K562 treated with DMSO at 1 percent for 24 hours (cell line): Measurements from ENCODE around the gene ADAM30. TPM values are rescaled to one million over a fixed set of nuclear protein-coding genes. Genes with fewer than 3 reads are reported as not detected.

Experiments
- total RNA-seq: library from RNA; unstranded; fragments of 300-600 nt; gene quantifications from 2 replicates; pipeline ENCODE4 v1.2.3, GENCODE V29; 2022; ENCODE audit warnings: low read depth; ENCODE audit not compliant: insufficient read depth

ADAM30 gene
- total RNA-seq: not detected in 2 replicates

DNA sequence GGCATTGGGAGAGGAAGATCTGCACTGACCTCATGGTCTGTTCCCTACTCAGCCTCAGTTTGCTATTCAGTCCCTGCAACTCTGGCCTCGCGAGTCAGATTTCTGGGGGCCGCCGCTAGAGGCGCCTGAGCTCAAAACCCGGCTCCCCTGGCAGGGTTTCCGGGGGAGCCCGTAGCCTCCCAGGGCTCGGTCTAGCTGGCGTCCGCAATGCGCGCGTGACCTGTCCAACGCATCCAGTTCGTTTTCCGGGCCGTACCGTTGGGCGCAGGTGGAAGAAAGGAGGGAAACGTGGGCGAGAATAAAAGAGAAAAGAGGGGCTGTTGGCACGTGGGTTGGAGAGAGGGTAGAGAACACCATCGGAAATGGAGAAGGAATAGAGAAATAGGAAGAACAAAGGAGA is at the start of gene ADAM30:
Gene ADAM30, minus strand, starts transcription at position 213 of the 400 bp plus-strand sequence. Its CDS starts 179 bp downstream, at position 34.

Other genes starting within 250 kb of the ADAM30 start
- gene ZNF697, start 248.2 kb downstream of the ADAM30 start, total RNA-seq: 8.6 and 9.2 TPM in 2 replicates
- 1,163 and 1,214 TPM in 2 replicates for gene PHGDH, start 184.6 kb downstream of the ADAM30 start, total RNA-seq
- gene HMGCS2, start 127.6 kb downstream of the ADAM30 start, total RNA-seq: not detected in 2 replicates
- gene REG4, start 85.1 kb downstream of the ADAM30 start, total RNA-seq: not detected in 2 replicates
- 0.60 and 1.4 TPM in 2 replicates for gene NOTCH2, start 173.1 kb upstream of the ADAM30 start, total RNA-seq